Osteocyte (in vitro differentiated cells): ENCODE results near the gene SP6. TPM values are rescaled to one million over a fixed set of nuclear protein-coding genes. Genes with fewer than 3 reads are reported as not detected.

ENCODE experiments used
- DNase-seq: peaks from one replicate; pipeline ENCODE4 v3.0.0; 2021; ENCODE audit warnings: mixed read lengths; ENCODE audit not compliant: unreplicated experiment; ENCODE audit errors: extremely low spot score
- H3K27ac Mint-ChIP-seq: one replicate; pipeline ENCODE4 v1.8.0; 2021; ENCODE audit warnings: mild to moderate bottlenecking, mixed read lengths; ENCODE audit not compliant: unreplicated experiment
- H3K27me3 Mint-ChIP-seq: one replicate; pipeline ENCODE4 v1.8.0; 2021; ENCODE audit warnings: mixed read lengths; ENCODE audit not compliant: unreplicated experiment
- H3K36me3 Mint-ChIP-seq: one replicate; pipeline ENCODE4 v1.8.0; 2021; ENCODE audit warnings: mixed read lengths; ENCODE audit not compliant: unreplicated experiment
- H3K4me1 Mint-ChIP-seq: one replicate; pipeline ENCODE4 v1.8.0; 2021; ENCODE audit warnings: mixed read lengths; ENCODE audit not compliant: unreplicated experiment
- H3K4me3 Mint-ChIP-seq: one replicate; pipeline ENCODE4 v1.8.0; 2021; ENCODE audit warnings: mild to moderate bottlenecking, moderate library complexity, mixed read lengths; ENCODE audit not compliant: unreplicated experiment
- H3K9me3 Mint-ChIP-seq: one replicate; pipeline ENCODE4 v1.8.0; 2021; ENCODE audit warnings: mixed read lengths; ENCODE audit not compliant: unreplicated experiment
- total RNA-seq: library from RNA; stranded (reverse); gene quantifications from 2 replicates; pipeline ENCODE4 v1.2.1, GENCODE V29; 2021
- TF ChIP-seq, protein P1 (sequence below): fragments of 200-600 bp; sonication (generic); IDR thresholded peaks from 2 replicates; pipeline ENCODE4 v1.5.0; 2021; ENCODE audit warnings: antibody characterized with exemption, mild to moderate bottlenecking, moderate library complexity

Gene SP6
- total RNA-seq, 1 donor from 2014 or later: 0.16 TPM

- H3K4me1 Mint-ChIP-seq: peaks cover 23% of the 10 kb centered on the region
- H3K36me3 Mint-ChIP-seq: peaks cover 18% of the 10 kb centered on the region
- no peaks in the 10 kb centered on the region for H3K27me3 Mint-ChIP-seq
- peak overlapping the region; percentile 40 for H3K4me3 Mint-ChIP-seq
- DNase-seq: no peak
- H3K27ac Mint-ChIP-seq: peak overlapping the region; percentile 27
- TF ChIP-seq, protein P1, sequence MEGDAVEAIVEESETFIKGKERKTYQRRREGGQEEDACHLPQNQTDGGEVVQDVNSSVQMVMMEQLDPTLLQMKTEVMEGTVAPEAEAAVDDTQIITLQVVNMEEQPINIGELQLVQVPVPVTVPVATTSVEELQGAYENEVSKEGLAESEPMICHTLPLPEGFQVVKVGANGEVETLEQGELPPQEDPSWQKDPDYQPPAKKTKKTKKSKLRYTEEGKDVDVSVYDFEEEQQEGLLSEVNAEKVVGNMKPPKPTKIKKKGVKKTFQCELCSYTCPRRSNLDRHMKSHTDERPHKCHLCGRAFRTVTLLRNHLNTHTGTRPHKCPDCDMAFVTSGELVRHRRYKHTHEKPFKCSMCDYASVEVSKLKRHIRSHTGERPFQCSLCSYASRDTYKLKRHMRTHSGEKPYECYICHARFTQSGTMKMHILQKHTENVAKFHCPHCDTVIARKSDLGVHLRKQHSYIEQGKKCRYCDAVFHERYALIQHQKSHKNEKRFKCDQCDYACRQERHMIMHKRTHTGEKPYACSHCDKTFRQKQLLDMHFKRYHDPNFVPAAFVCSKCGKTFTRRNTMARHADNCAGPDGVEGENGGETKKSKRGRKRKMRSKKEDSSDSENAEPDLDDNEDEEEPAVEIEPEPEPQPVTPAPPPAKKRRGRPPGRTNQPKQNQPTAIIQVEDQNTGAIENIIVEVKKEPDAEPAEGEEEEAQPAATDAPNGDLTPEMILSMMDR: no peak
- no peaks in the 10 kb centered on the region for H3K9me3 Mint-ChIP-seq
Observed at GRCh38 chr17:47822785-47823184, 28.2 kb downstream of the SP6 start.

- TF ChIP-seq, protein P1: peak; percentile 41
- H3K27ac Mint-ChIP-seq: peak within 1 kb of the TSS; percentile 84
- DNase-seq: peak; percentile 90
- no peaks in the 10 kb centered on the region for H3K9me3 Mint-ChIP-seq
- H3K4me3 Mint-ChIP-seq: peak within 1 kb of the TSS; percentile 98
- H3K27me3 Mint-ChIP-seq: no peaks in the 10 kb centered on the region
- peaks cover 23% of the 10 kb centered on the region for H3K4me1 Mint-ChIP-seq
- H3K36me3 Mint-ChIP-seq: peaks cover 19% of the 10 kb centered on the region
Observed at GRCh38 chr17:47821424-47822391, 29.3 kb downstream of the SP6 start, which contains the start of gene OSBPL7. Gene OSBPL7 (minus strand): TSS chr17:47821794. CDS start chr17:47820278, 1,516 bp downstream.

DNA sequence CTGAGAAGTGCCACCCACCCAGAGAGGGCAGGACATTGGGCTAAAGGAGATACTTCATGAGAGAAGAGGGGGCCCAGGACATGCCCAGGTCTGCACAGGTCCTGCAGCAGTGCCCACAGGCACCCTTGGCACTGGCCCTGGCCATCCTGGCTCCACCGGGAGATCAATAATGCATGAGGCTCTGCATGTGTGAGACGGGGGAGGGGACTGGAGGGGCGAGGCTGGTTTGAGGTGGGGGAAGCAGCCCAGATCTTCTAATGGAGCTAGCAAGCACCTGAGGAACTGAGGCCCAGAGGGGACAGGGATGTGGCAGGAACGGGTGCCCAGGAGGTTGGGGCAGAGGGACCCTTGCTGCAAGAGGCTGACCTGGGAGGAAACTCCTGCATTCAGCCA is 29.9 kb downstream of the SP6 start:
- H3K27me3 Mint-ChIP-seq: no peaks in the 10 kb centered on the region
- peak overlapping the region; percentile 98 for H3K4me3 Mint-ChIP-seq
- no peaks in the 10 kb centered on the region for H3K9me3 Mint-ChIP-seq
- TF ChIP-seq, protein P1: no peak
- no peak for DNase-seq
- H3K36me3 Mint-ChIP-seq: peaks cover 15% of the 10 kb centered on the region
- H3K4me1 Mint-ChIP-seq: peaks cover 23% of the 10 kb centered on the region
- peak overlapping the region; percentile 84 for H3K27ac Mint-ChIP-seq

DNA sequence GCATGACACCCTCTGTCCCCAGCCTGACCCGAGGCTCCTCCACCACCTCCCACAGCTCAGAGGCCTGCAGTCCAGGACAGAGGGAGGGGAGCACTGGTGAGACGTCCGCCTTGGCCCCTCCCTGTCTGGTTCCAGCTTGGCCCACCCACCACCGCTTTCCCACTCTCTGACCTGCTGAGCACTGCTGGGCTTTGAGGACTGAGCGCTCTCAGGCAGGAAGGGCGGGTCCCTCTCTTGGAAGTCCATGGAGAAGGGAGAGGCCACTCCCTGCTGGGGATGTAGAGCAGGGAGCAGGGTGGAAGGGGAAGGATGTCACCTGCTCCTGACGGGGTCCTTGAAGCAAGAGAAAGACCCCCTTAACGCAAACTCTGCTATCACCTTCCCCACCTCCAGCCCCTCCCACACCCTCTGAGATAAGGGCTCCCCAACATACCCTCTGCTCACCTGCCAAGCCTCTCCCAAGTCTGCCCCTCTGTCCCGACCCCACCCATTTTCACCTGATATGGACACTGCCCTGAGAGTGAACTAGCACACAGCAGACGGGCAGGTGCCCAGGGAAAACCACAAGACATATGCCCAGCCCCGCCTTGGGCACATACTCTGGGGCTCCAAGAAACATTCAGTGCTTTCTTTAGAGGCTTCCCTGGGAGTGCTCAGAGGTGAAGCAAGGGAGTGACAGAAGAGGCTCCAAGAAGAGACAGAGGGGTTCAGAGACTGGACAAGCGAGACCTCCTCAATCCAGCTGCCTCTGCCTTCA is 30.8 kb downstream of the SP6 start:
- H3K27ac Mint-ChIP-seq: no peak overlapping the region
- no peaks in the 10 kb centered on the region for H3K27me3 Mint-ChIP-seq
- TF ChIP-seq, protein P1: no peak
- no peak for DNase-seq
- no peaks in the 10 kb centered on the region for H3K9me3 Mint-ChIP-seq
- peaks cover 15% of the 10 kb centered on the region for H3K36me3 Mint-ChIP-seq
- H3K4me3 Mint-ChIP-seq: peak overlapping the region; percentile 98
- H3K4me1 Mint-ChIP-seq: peaks cover 23% of the 10 kb centered on the region
